Stimulated activated CD4-positive, alpha-beta T cell treated with anti-CD3 and anti-CD28 coated beads, Interleukin-4, amount 100 ng/mL, for 1 hour (primary cell): ENCODE data around the gene TSPAN4.

Experiments used
- DNase-seq: peaks from one replicate; pipeline ENCODE4 v3.0.0-alpha.2; 2020

TSPAN4 gene

GRCh38 chr11:808427-809286 lies 34.0 kb upstream of the TSPAN4 start:
- no peak for DNase-seq

GRCh38 chr11:809287-810039 lies 33.2 kb upstream of the TSPAN4 start, which contains the start of gene RPLP2:
RPLP2 (plus strand) TSS chr11:809967; CDS start chr11:810235, 268 bp downstream.
- DNase-seq, result peak; percentile 98

- no peak for DNase-seq
Measured at GRCh38 chr11:810040-810567, 32.5 kb upstream of the TSPAN4 start.

DNA sequence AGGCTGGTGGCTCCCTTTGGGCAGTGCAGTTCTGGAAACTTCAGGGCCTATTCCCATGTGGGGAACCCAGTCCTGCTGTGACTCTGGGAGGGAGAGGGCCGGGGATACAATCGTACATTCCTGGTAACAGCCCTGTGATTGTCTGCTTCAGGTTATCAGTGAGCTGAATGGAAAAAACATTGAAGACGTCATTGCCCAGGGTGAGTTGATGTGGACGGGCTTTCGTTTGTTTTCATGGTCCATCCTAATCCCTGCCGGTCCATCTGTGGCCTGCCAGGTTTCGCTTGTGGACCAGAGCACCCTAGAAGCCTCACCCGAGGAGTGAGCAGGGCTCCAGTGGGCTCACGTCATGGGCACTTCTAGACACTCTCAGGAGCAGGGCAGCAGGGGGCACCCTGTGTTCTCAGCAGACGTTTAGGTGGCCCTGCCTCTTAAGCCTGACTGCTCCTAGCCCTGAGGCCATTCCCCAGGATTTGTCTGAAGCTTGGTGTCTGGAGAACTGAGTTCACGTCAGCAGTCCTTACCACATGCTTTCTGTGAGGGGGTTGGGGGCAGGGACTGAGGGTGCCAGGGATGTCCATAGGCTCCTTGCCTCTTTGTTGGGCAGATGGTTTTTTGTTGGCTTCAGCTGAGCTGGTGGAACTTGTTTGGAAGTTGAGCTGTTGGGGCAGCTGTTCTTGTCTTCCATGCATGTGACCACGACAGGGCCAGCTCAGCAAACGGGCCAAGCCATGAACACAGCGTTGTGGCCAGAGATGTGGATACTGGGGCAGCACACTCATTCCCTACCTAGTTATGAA lies 31.0 kb upstream of the TSPAN4 start:
- DNase-seq, result no peak

DNA sequence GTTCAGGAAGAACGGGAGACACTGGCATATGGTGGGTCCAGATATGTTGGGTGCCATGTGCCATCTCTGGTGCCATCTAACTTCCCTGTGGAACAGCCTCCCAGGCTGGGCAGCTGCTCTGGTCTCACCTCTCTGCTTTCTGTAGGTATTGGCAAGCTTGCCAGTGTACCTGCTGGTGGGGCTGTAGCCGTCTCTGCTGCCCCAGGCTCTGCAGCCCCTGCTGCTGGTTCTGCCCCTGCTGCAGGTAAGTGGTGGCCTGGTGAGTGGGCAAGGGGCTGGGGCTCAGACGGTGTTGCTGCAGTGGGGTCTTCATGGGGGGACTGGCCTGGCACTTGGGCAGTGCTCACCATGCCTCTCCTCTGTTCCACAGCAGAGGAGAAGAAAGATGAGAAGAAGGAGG lies 30.3 kb upstream of the TSPAN4 start:
- no peak for DNase-seq

GRCh38 chr11:813072-813455 lies 29.6 kb upstream of the TSPAN4 start:
- no peak for DNase-seq

DNA sequence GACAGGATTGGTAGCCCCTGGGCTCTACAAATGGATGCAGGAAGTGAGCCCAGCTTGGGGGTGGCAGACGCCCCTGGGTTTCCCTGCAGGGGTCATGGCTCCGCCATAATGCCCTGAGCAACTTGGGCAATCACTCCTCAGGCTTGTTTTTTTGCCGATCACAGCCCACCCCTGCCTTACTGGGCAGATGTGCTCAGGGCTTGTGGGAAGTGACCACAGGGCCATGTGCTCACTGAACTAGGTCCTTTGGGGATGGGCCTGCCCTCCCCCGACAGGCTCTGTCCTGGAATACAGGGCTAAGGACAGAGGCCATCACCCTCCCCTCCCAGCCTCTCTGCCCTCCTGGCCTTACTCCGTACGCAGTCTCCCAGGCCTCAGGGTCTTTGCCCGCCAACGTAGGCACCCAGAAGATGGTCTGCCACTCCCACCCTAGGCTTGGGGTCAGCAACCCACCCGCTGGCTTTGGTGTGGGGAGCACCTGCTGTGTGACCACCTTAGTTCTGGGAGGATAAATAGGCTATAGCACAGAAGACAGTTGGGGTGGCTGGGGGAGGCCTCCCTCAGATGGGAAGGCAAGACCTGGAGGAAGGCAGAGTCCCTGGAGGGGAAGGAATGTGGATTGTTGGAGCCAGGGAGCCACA lies 29.1 kb upstream of the TSPAN4 start:
- no peak for DNase-seq

GRCh38 chr11:815675-816432 lies 26.8 kb upstream of the TSPAN4 start:
- no peak for DNase-seq

DNA sequence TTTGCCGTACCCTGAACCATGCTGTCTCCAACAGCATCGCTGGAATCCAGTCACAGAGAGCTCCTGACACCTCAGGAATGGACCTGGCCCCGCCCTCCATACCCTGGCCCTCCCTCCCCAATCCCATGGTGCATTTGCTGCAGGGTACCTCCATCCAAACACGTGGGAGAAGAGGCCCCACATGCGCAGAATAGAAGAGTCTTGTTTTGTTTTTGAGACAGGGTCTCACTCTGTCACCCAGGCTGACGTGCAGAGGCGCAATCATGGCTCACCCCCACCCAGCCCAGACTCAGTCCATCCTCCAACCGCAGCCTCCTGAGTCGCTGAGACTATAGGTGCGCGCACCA lies 26.2 kb upstream of the TSPAN4 start:
- DNase-seq, result no peak

DNA sequence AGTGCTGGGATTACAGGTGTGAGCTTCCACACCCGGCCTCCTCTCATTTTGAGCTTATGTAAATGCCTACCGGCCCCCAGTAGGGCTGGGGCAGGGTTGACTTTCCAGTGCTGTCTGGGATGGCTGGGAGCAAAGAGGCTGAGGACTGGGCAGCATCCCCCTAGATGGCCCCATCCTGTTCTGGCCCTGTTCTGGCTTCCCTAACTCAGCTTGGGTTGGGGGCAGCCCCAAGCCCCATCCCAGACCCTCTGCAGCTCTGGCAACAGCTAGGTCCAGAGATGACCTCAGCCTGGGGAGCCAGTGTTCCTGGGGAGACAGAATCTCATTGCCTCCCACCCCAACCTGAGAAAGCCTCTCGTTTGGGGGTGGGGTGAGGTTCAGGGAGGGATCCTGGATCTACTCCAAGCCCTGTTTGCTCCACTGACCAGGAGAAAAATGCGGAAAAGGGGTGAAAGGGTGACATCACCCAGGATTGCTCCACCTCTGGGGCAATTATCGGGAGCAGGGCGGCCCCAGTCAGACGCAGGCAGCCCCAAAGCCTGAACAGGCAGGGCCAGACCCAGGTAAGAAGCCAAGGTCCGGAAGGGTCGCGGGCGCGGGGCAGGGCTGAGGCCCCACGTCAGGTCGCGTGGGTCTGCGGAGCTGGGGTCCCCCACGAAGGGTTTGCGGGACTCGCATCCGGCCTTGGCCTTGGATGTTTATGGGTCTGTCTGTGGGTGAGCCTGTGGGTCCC lies 24.1 kb upstream of the TSPAN4 start, which contains the start of gene PNPLA2:
PNPLA2 (plus strand) TSS at position 519 of the 733 bp plus-strand sequence. CDS start 805 bp downstream, outside the sequence.
- DNase-seq, result no peak

- peak; percentile 94 for DNase-seq
Measured at GRCh38 chr11:819129-819931, 23.3 kb upstream of the TSPAN4 start.

DNA sequence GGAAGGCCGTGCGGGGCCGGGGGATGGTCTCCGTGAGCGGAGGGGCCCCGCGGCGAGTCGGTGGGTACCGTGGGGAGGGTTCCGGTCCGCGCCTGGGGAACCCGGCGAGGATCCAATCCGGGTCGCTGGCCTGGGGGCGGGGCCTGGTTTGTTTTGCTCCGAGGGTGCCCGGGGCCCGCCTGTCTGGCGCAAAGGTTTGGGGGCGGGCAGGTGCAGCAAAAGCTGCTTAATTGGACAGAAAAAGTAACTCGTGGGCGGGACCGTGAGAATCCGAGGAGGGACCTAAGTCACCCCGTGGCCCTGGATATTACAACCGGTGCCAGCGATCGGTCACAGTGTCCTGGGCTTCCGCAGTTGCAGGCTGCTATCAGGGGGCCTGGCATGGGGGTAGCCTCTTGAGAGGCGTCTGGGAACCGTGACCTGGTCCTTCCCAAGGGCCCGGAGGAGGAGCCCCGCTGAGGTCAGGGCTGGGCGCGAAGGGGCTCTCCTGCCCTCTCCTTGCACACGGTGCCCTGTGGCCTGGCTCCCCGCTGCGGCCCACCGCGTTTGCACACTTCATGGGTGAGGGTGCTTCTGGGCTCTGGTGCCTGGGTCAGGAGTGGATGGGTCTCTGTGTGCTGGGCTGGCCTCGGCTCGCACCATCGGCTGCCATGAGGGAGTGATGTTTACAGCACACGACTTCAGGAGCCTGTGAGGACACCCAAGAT lies 22.6 kb upstream of the TSPAN4 start:
- DNase-seq, result peak; percentile 92

GRCh38 chr11:820655-821511 lies 21.8 kb upstream of the TSPAN4 start:
- DNase-seq, result no peak

- DNase-seq, result no peak
Measured at GRCh38 chr11:821512-822371, 20.9 kb upstream of the TSPAN4 start.

DNA sequence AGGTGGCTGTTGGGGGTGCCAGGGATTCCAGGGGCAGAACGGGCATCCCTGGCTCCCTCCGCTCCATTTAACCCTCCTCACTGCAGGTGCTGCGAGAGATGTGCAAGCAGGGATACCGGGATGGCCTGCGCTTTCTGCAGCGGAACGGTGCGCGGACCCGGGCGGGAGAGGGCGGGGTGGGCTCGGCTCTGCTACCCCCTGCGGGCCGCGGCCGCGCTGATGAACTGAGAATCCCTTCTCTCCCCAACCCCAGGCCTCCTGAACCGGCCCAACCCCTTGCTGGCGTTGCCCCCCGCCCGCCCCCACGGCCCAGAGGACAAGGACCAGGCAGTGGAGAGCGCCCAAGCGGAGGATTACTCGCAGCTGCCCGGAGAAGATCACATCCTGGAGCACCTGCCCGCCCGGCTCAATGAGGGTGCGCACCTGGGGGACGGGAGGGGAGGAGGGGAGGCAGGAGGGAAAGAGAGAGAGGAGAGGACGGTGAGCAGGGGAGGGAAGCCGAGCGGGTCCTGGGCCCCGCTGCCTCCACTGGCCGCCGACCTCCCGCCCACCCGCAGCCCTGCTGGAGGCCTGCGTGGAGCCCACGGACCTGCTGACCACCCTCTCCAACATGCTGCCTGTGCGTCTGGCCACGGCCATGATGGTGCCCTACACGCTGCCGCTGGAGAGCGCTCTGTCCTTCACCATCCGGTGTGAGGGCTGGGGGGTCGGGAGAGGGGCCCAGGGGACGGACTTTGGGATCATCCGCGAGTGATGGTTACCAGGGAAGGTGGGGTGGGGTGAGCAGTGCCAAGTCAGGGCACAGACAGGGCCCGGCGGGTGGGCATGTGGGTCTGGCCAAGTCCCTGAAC lies 19.0 kb upstream of the TSPAN4 start:
- DNase-seq, result no peak

DNA sequence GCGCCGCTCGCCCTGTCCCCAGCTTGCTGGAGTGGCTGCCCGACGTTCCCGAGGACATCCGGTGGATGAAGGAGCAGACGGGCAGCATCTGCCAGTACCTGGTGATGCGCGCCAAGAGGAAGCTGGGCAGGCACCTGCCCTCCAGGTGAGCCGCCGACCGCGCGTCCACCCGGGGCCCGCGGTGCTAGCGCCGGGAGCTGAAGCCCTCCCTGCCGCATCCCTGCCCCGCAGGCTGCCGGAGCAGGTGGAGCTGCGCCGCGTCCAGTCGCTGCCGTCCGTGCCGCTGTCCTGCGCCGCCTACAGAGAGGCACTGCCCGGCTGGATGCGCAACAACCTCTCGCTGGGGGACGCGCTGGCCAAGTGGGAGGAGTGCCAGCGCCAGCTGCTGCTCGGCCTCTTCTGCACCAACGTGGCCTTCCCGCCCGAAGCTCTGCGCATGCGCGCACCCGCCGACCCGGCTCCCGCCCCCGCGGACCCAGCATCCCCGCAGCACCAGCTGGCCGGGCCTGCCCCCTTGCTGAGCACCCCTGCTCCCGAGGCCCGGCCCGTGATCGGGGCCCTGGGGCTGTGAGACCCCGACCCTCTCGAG lies 18.3 kb upstream of the TSPAN4 start:
- DNase-seq, result no peak
